Suprapubic skin (tissue), 4 donors: ENCODE measurements around the gene CHAF1A.

Experiments used
- EP300 ChIP-seq: sonication (generic); formaldehyde crosslinking; IDR thresholded peaks from one replicate; pipeline ENCODE4 v1.6.1; 2017; ENCODE audit warnings: antibody characterized with exemption
- POLR2AphosphoS5 ChIP-seq, 3 donors: sonication (generic); formaldehyde crosslinking; IDR thresholded peaks; one replicate each; pipeline ENCODE4 v1.6.1; 2017; ENCODE audit warnings: antibody characterized with exemption in 3 of 3
- TF ChIP-seq, protein P1 (sequence below), 2 donors: fragments of 200-600 bp in 1 of 2; fragments of 450-650 bp in 1 of 2; sonication (generic) in 1 of 2; IDR thresholded peaks; one replicate each; pipeline ENCODE4 v1.5.1; 2016 to 2019; ENCODE audit warnings: antibody characterized with exemption in 2 of 2, mild to moderate bottlenecking in 1 of 2, moderate library complexity in 1 of 2

DNA sequence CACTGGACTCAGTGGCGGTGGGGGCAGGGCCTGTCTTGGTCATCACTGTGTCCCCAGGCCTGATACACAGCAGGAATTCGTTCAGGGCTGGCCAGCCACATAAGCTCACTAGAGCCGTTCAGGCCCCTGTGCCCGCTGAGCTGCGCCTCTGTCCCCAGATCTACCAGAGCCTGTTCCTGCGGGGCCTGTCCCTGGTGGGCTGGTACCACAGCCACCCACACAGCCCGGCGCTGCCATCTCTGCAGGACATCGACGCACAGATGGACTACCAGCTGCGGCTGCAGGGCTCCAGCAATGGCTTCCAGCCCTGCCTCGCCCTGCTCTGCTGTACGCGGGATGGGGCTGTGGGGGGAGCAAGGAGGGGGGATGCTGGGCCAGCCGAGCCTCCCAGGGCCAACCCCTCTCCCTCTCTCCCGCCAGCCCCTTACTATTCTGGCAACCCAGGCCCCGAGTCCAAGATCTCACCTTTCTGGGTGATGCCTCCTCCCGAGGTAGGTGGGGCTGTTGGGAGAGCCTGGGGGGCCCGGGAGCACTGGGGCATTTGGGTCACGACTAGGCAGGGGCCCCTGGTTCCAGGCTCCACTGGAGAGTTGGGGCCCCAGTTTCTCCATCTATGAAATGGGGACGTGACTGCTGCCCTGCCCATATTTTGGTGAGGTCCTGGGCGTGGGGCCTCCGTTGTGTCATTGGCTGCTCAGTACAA lies 45.2 kb upstream of the CHAF1A start:
- TF ChIP-seq POLR2AphosphoS5 (IDR thresholded peaks at IDR 0.05) (no peak), EP300 (no peak)
- TF ChIP-seq, protein P1, sequence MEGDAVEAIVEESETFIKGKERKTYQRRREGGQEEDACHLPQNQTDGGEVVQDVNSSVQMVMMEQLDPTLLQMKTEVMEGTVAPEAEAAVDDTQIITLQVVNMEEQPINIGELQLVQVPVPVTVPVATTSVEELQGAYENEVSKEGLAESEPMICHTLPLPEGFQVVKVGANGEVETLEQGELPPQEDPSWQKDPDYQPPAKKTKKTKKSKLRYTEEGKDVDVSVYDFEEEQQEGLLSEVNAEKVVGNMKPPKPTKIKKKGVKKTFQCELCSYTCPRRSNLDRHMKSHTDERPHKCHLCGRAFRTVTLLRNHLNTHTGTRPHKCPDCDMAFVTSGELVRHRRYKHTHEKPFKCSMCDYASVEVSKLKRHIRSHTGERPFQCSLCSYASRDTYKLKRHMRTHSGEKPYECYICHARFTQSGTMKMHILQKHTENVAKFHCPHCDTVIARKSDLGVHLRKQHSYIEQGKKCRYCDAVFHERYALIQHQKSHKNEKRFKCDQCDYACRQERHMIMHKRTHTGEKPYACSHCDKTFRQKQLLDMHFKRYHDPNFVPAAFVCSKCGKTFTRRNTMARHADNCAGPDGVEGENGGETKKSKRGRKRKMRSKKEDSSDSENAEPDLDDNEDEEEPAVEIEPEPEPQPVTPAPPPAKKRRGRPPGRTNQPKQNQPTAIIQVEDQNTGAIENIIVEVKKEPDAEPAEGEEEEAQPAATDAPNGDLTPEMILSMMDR (IDR thresholded peaks at IDR 0.05) = no peak
